ENCODE data around the gene NT5C3A. TPM values are rescaled to one million over a fixed set of nuclear protein-coding genes. Genes with fewer than 3 reads are reported as not detected.

NT5C3A gene
- total RNA-seq (ENCODE audit: unreplicated experiment) = 31.9 TPM
- long read RNA-seq, transcript NT5C3A-204 (10 exons, 1,759 nt) = major isoform, 21 of 38 reads
- long read RNA-seq, transcript NT5C3A-201 (9 exons, 1,704 nt) = minor isoform, 6 of 38 reads
- long read RNA-seq, partial matches to known transcripts = 0 of 38 reads
- long read RNA-seq, other reads (novel, unspliced or antisense) = 11 of 38 reads

DNA sequence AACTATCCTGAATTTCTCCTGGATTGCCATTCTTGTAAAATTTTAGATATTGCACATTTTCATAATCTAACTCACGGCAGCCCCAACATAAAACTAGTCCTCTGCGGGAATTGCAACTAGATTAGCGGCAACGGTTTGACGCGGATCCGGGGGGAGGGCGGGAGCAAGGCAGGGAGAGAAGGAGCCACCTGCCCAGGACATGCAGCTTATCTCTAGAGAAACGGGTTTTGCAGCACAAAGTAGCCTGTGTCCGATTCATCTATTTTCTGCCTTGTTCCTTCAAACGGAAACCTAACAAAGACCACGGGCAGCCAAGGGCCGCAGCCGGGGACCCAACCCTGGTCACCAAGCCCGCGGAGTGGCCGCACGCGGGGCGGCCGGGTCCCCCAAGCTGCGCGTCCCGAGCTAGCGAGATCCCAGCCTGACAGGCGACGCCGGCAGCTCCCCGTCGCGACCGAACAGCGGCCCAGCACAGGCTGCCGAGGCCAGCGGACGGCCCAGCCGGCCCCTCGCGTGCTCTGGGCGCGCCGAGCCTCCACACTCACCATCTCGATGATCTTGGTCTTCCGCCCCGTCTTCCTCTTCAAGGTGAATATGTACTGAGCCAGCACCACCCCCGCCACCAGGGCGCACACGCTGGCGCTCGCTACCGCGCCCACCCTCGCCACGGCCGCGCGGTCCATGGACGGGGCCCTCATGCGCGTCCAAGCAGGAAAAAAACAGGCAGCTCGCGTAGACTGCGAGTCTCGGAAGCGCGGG is at the start of gene NT5C3A:
NT5C3A (minus strand) TSS at position 754 of the 759 bp plus-strand sequence; CDS start at position 683, 71 bp downstream.
- TF ChIP-seq, protein P1, sequence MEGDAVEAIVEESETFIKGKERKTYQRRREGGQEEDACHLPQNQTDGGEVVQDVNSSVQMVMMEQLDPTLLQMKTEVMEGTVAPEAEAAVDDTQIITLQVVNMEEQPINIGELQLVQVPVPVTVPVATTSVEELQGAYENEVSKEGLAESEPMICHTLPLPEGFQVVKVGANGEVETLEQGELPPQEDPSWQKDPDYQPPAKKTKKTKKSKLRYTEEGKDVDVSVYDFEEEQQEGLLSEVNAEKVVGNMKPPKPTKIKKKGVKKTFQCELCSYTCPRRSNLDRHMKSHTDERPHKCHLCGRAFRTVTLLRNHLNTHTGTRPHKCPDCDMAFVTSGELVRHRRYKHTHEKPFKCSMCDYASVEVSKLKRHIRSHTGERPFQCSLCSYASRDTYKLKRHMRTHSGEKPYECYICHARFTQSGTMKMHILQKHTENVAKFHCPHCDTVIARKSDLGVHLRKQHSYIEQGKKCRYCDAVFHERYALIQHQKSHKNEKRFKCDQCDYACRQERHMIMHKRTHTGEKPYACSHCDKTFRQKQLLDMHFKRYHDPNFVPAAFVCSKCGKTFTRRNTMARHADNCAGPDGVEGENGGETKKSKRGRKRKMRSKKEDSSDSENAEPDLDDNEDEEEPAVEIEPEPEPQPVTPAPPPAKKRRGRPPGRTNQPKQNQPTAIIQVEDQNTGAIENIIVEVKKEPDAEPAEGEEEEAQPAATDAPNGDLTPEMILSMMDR (IDR thresholded peaks at IDR 0.05; ENCODE audit: unreplicated experiment) = no peak
- DNase-seq (ENCODE audit: low spot score) = peak; percentile 49
- Mint-ChIP-seq H3K4me3 (ENCODE audit: unreplicated experiment) (peak within 1 kb of the TSS; percentile 98), H3K27ac (ENCODE audit: unreplicated experiment) (peak within 1 kb of the TSS; percentile 92), H3K36me3 (ENCODE audit: low read depth, unreplicated experiment) (peaks cover 18% of the 10 kb centered on the region), H3K27me3 (ENCODE audit: unreplicated experiment) (peaks cover 8% of the 10 kb centered on the region), H3K4me1 (ENCODE audit: unreplicated experiment) (peaks cover 27% of the 10 kb centered on the region), H3K9me3 (ENCODE audit: unreplicated experiment) (peaks cover 14% of the 10 kb centered on the region)

DNA sequence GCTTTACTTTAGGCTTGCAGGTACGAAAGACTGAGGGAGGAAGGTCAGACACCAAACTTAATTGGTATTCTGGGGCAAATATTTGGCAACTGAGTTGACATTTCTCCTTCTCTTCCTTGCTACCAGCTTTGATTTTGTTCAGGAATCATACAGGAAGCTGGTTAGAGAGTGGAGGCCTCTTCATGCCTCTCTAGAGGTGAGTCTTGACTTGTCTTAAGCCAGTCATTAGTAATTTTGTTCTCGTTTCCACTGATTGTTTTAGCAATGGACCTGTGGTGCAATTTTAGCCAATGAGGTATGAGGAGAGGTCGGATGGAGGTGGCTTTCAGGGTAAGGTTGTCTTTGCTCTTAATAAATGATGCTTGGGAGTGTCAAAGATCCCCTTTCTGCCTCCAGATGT is 49.0 kb upstream of the NT5C3A start:
- no peaks in the 10 kb centered on the region for H3K9me3 Mint-ChIP-seq (ENCODE audit: unreplicated experiment)
- DNase-seq (ENCODE audit: low spot score) = no peak
- no peak overlapping the region for H3K4me3 Mint-ChIP-seq (ENCODE audit: unreplicated experiment)
- no peak overlapping the region for H3K27ac Mint-ChIP-seq (ENCODE audit: unreplicated experiment)
- H3K27me3 Mint-ChIP-seq (ENCODE audit: unreplicated experiment) = peaks cover 2% of the 10 kb centered on the region
- TF ChIP-seq, protein P1 (IDR thresholded peaks at IDR 0.05; ENCODE audit: unreplicated experiment) = no peak
- H3K4me1 Mint-ChIP-seq (ENCODE audit: unreplicated experiment) = peaks cover 17% of the 10 kb centered on the region
- H3K36me3 Mint-ChIP-seq (ENCODE audit: low read depth, unreplicated experiment) = no peaks in the 10 kb centered on the region

DNA sequence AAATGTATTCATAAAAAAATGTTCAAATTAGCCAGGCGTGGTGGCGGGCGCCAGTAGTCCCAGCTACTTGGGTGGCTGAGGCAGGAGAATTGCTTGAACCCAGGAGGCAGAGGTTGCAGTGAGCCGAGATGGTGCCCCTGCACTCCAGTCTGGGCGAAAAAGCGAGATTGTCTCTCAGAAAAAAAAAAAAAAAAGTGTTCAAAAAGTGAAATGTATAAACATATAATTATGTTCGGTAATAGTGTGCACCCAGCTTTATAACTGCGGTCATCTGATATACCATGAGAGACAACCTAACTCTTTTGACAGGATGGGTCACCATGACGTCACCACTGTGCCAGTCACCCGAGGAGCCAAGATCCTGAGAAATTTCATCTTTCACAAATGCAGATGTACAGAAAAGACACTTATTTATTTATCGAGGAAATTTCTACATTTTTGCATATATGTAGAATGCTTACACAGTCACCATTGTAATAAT is 47.2 kb upstream of the NT5C3A start:
- H3K27me3 Mint-ChIP-seq (ENCODE audit: unreplicated experiment) = peaks cover 2% of the 10 kb centered on the region
- no peak for DNase-seq (ENCODE audit: low spot score)
- peak overlapping the region; percentile 67 for H3K4me3 Mint-ChIP-seq (ENCODE audit: unreplicated experiment)

DNA sequence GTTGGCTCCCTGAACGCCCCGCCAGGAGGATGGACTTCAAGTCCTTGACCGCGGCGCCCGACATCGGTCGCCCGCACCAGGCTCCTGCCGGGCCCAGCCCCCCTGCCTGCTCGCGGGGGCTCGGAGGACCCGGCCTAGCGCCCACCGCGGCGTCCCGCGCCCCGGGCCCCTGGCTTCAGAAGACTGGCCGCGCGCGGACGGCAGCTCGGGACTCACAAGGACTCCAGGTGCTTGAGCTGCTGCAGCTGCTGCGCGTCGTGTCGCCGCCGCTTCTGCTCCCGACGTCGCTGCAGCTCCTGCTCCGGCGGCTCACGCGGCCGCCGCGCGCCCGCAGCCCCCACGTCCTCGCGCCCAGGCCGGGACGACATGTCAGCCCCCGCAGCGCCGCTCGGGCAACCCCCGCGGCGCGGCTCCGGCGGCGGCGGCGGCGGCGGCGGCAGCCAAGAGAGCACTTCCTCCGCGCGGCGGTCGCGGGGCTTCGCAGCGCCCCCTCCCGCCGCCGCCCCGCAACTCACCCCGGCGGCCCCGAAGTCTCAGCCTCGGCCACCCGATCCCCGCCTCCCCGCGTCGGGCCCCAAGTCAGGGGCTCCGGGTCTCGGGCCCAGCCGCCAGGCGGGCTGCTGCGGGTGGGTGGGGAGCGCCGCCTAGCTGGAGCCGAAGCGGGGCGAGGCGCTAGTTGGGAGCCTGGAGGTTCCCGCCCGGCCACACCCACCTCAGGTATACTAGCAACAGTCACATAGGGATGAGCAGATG is 46.6 kb upstream of the NT5C3A start, which contains the start of gene RP9:
RP9 (minus strand) TSS at position 400 of the 753 bp plus-strand sequence; CDS start at position 368, 32 bp downstream.
- H3K36me3 Mint-ChIP-seq (ENCODE audit: low read depth, unreplicated experiment) = no peaks in the 10 kb centered on the region
- H3K4me1 Mint-ChIP-seq (ENCODE audit: unreplicated experiment) = peaks cover 11% of the 10 kb centered on the region
- peak within 1 kb of the TSS; percentile 93 for H3K4me3 Mint-ChIP-seq (ENCODE audit: unreplicated experiment)
- TF ChIP-seq, protein P1 (IDR thresholded peaks at IDR 0.05; ENCODE audit: unreplicated experiment) = peak; percentile 68
- H3K9me3 Mint-ChIP-seq (ENCODE audit: unreplicated experiment) = no peaks in the 10 kb centered on the region
- DNase-seq (ENCODE audit: low spot score) = peak; percentile 87
- H3K27ac Mint-ChIP-seq (ENCODE audit: unreplicated experiment) = peak within 1 kb of the TSS; percentile 52
- H3K27me3 Mint-ChIP-seq (ENCODE audit: unreplicated experiment) = no peaks in the 10 kb centered on the region

More for the DNA sequence above, 47.2 kb upstream of the NT5C3A start:
- H3K36me3 Mint-ChIP-seq (ENCODE audit: low read depth, unreplicated experiment) = no peaks in the 10 kb centered on the region
- peaks cover 17% of the 10 kb centered on the region for H3K4me1 Mint-ChIP-seq (ENCODE audit: unreplicated experiment)
- TF ChIP-seq, protein P1 (IDR thresholded peaks at IDR 0.05; ENCODE audit: unreplicated experiment) = no peak
- H3K9me3 Mint-ChIP-seq (ENCODE audit: unreplicated experiment) = no peaks in the 10 kb centered on the region
- no peak overlapping the region for H3K27ac Mint-ChIP-seq (ENCODE audit: unreplicated experiment)

All from endothelial cell (in vitro differentiated cells).